IMR-90 (cell line): Measurements from ENCODE around the gene STK10. TPM values are rescaled to one million over a fixed set of nuclear protein-coding genes. Genes with fewer than 3 reads are reported as not detected.

Experiments used
- ATAC-seq: fragments of 200-7000 bp; cut with Tn5 transposase; 2 replicates; pipeline ENCODE4 v1.9.1; 2020; ENCODE audit warnings: low read depth, mild to moderate bottlenecking, moderate library complexity
- BruUV-seq: library from RNA; stranded (reverse); fragments of 400-500 nt; replicated peaks from 2 replicates; lab custom pipeline; 2021; lab: Mats Ljungman, UMichigan
- CTCF ChIA-PET: fragments of 300-600 bp; formaldehyde crosslinking; extraction: SDS; loops from one replicate; lab custom pipeline; 2021; ENCODE audit warnings: antibody characterized with exemption; lab: Yijun Ruan, JAX
- POLR2A ChIA-PET: fragments of 300-600 bp; sonication (Branson Sonifier 250); formaldehyde crosslinking; loops from one replicate; lab custom pipeline; 2022; ENCODE audit warnings: antibody characterized with exemption; ENCODE audit not compliant: unreplicated experiment; lab: Charles Lee
- DNase-seq: peaks from one replicate; pipeline ENCODE4 v3.0.0; 2013
- H2AFZ ChIP-seq: replicated peaks from 2 replicates; pipeline ENCODE3; 2013; ENCODE audit warnings: low read length, mild to moderate bottlenecking; ENCODE audit not compliant: poor library complexity
- H2AK5ac ChIP-seq: 2 replicates; pipeline ENCODE4 v1.6.1; 2013; ENCODE audit warnings: low read depth, low read length, inconsistent platforms
- H2AK9ac ChIP-seq: replicated peaks from 2 replicates; pipeline ENCODE3; 2013; ENCODE audit warnings: mild to moderate bottlenecking, low read depth, low read length, moderate library complexity; ENCODE audit not compliant: poor library complexity
- H2BK120ac ChIP-seq: 2 replicates; pipeline ENCODE4 v1.6.1; 2013; ENCODE audit warnings: low read depth, low read length, inconsistent platforms
- H2BK15ac ChIP-seq: 3 replicates; pipeline ENCODE4 v1.6.1; 2013; ENCODE audit warnings: low read depth, low read length, inconsistent platforms
- H2BK20ac ChIP-seq: 2 replicates; pipeline ENCODE4 v1.6.1; 2013; ENCODE audit warnings: low read depth, mild to moderate bottlenecking, inconsistent platforms, low read length, moderate library complexity
- H2BK5ac ChIP-seq: 2 replicates; pipeline ENCODE4 v1.6.1; 2013; ENCODE audit warnings: mild to moderate bottlenecking, low read depth, low read length, inconsistent platforms; ENCODE audit not compliant: poor library complexity, severe bottlenecking
- H3K14ac ChIP-seq: replicated peaks from 2 replicates; pipeline ENCODE4 v1.6.1; 2013; ENCODE audit warnings: low read depth, low read length, inconsistent platforms
- H3K18ac ChIP-seq: 2 replicates; pipeline ENCODE4 v1.6.1; 2013; ENCODE audit warnings: low read depth, low read length, control low read depth
- H3K23ac ChIP-seq: 2 replicates; pipeline ENCODE4 v1.6.1; 2013; ENCODE audit warnings: low read depth, low read length, inconsistent platforms
- H3K27ac ChIP-seq: 2 replicates; pipeline ENCODE4 v1.5.1; 2013; ENCODE audit warnings: mild to moderate bottlenecking, control low read depth, low read length; ENCODE audit not compliant: insufficient read depth
- H3K27me3 ChIP-seq: 2 replicates; pipeline ENCODE4 v1.6.1; 2013; ENCODE audit warnings: low read length; ENCODE audit not compliant: control insufficient read depth, insufficient read depth
- H3K36me3 ChIP-seq: 2 replicates; pipeline ENCODE4 v1.6.1; 2013; ENCODE audit warnings: low read length, mixed read lengths; ENCODE audit not compliant: control insufficient read depth, insufficient read depth
- H3K4ac ChIP-seq: 2 replicates; pipeline ENCODE4 v1.6.1; 2013; ENCODE audit warnings: low read depth, low read length, inconsistent platforms
- H3K4me1 ChIP-seq: 2 replicates; pipeline ENCODE4 v1.6.1; 2013; ENCODE audit warnings: low read length, mixed read lengths; ENCODE audit not compliant: control insufficient read depth, insufficient read depth
- H3K4me2 ChIP-seq: 2 replicates; pipeline ENCODE4 v1.6.1; 2013; ENCODE audit warnings: low read depth, mild to moderate bottlenecking, control low read depth, low read length, moderate library complexity
- H3K4me3 ChIP-seq: 2 replicates; pipeline ENCODE4 v1.5.1; 2013; ENCODE audit warnings: low read depth, mild to moderate bottlenecking, control low read depth, low read length, moderate library complexity; ENCODE audit not compliant: insufficient read depth
- H3K56ac ChIP-seq: 2 replicates; pipeline ENCODE4 v1.6.1; 2013; ENCODE audit warnings: low read length, inconsistent platforms; ENCODE audit not compliant: insufficient read depth; ENCODE audit errors: extremely low read depth
- H3K79me1 ChIP-seq, 2 experiments: 2 replicates each; pipeline ENCODE4 v1.6.1; 2013; ENCODE audit warnings: low read length in 2 of 2, inconsistent platforms in 1 of 2, low read depth in 1 of 2
- H3K9ac ChIP-seq: 2 replicates; pipeline ENCODE4 v1.6.1; 2013; ENCODE audit warnings: low read depth, low read length, control low read depth
- H3K9me1 ChIP-seq: 2 replicates; pipeline ENCODE4 v1.6.1; 2013; ENCODE audit warnings: low read length, inconsistent platforms; ENCODE audit not compliant: insufficient read depth
- H3K9me3 ChIP-seq: 2 replicates; pipeline ENCODE4 v1.6.1; 2013; ENCODE audit warnings: low read length; ENCODE audit not compliant: control insufficient read depth, insufficient read depth
- H4K20me1 ChIP-seq: 2 replicates; pipeline ENCODE4 v1.6.1; 2013; ENCODE audit warnings: low read length, inconsistent platforms; ENCODE audit not compliant: insufficient read depth
- H4K5ac ChIP-seq: 2 replicates; pipeline ENCODE4 v1.6.1; 2013; ENCODE audit warnings: mild to moderate bottlenecking, low read depth, low read length, control low read depth
- H4K8ac ChIP-seq, 2 experiments: 2 replicates each; pipeline ENCODE4 v1.6.1; 2013; ENCODE audit warnings: low read depth in 2 of 2, low read length in 2 of 2, control low read depth in 1 of 2, inconsistent platforms in 1 of 2
- H4K91ac ChIP-seq: 2 replicates; pipeline ENCODE4 v1.6.1; 2013; ENCODE audit warnings: low read depth, low read length, inconsistent platforms; ENCODE audit not compliant: insufficient read depth
- BHLHE40 ChIP-seq: fragments of 150-350 bp; IDR thresholded peaks from 2 replicates; pipeline ENCODE4 v1.6.1; 2016; ENCODE audit warnings: mild to moderate bottlenecking, low read depth, low read length
- CEBPB ChIP-seq: IDR thresholded peaks from 2 replicates; pipeline ENCODE4 v1.6.1; 2012; ENCODE audit warnings: low read depth, low read length, improper control_type of control experiment
- CTCF ChIP-seq: conservative IDR thresholded peaks from 2 replicates; pipeline ENCODE4 v1.5.1; 2012; ENCODE audit warnings: mild to moderate bottlenecking, low read depth, low read length, improper control_type of control experiment
- FOS ChIP-seq: fragments of 150-350 bp; IDR thresholded peaks from 2 replicates; pipeline ENCODE4 v1.6.1; 2016; ENCODE audit warnings: low read depth, low read length
- MXI1 ChIP-seq: IDR thresholded peaks from 2 replicates; pipeline ENCODE4 v1.6.1; 2012; ENCODE audit warnings: low read depth, mild to moderate bottlenecking, low read length, moderate library complexity, borderline replicate concordance
- RAD21 ChIP-seq: IDR thresholded peaks from 2 replicates; pipeline ENCODE4 v1.6.1; 2012; ENCODE audit warnings: low read length, improper control_type of control experiment
- WGBS, 2 experiments: methylation state at CpG; one replicate each; pipeline versions ENCODE4 v1.1.5 to v1.1.7; 2013; ENCODE audit warnings: missing lambda C conversion rate in 2 of 2; ENCODE audit not compliant: insufficient read length in 1 of 2; ENCODE audit errors: extremely low coverage in 2 of 2; 5-methylcytosine and 5-hydroxymethylcytosine counted together
- dilution Hi-C: fragments of 300-500 bp; cut with HindIII; formaldehyde crosslinking; loops from one replicate; pipeline ENCODE4 v1.14.3; 2018; ENCODE audit warnings: low sequenced_read_pairs; ENCODE audit not compliant: unreplicated experiment
- in situ Hi-C: fragments of 300-500 bp; cut with MboI; formaldehyde crosslinking; loops from 3 replicates; pipeline ENCODE4 v1.14.3; 2019; ENCODE audit warnings: low sequenced_read_pairs, inconsistent platforms, mixed read lengths
- intact Hi-C: fragments of 100-400 bp; cut with micrococcal nuclease; formaldehyde crosslinking; loops from 2 replicates; pipeline ENCODE4 v1.10.0; 2022
- polyA plus RNA-seq, 3 experiments: library from polyadenylated mRNA; depleted of rRNA; stranded (reverse); fragments of >200 nt; gene quantifications; 2 replicates each; pipeline ENCODE4 v1.2.3, GENCODE V29; 2012; ENCODE audit warnings: low replicate concordance in 1 of 3
- total RNA-seq: library from RNA; depleted of rRNA; stranded (reverse); fragments of >200 nt; gene quantifications from 2 replicates; pipeline ENCODE4 v1.2.3, GENCODE V29; 2012

Gene STK10
- total and polyA plus RNA-seq, 2 of the 4 experiments (the other 2 are of a cell fraction), result 15.4 to 18.5 TPM

- Histone ChIP-seq H4K91ac (peak overlapping the region; percentile 68), H2AFZ (peak overlapping the region; percentile 100), H3K79me1 (peaks cover 7 to 63% of the 10 kb centered on the region in 2 experiments), H2AK9ac (peak overlapping the region; percentile 98), H4K20me1 (peaks cover 52% of the 10 kb centered on the region), H3K4me3 (peak overlapping the region; percentile 77), H3K27ac (peak overlapping the region; percentile 98), H3K27me3 (no peaks in the 10 kb centered on the region), H3K9ac (peak overlapping the region; percentile 98), H2AK5ac (peak overlapping the region; percentile 89), H3K18ac (peak overlapping the region; percentile 11; the same call in 1 of the 2 replicates), H3K4me1 (0 out of 2 replicates have a peak, but pooled peaks cover 4% of the 10 kb centered on the region), H2BK5ac (peak overlapping the region; percentile 99), H3K4ac (peak overlapping the region; percentile 59), H3K56ac (peak overlapping the region; percentile 73), H3K4me2 (peak overlapping the region; percentile 98), H3K9me1 (peaks cover 11% of the 10 kb centered on the region; the same call in 1 of the 2 replicates), H2BK15ac (no peak overlapping the region), H3K9me3 (no peaks in the 10 kb centered on the region), H2BK20ac (no peak overlapping the region), H3K23ac (peak overlapping the region; percentile 79), H4K8ac (peak overlapping the region; percentile 74 to 92), H2BK120ac (0 out of 2 replicates have a peak overlapping the region, but pooled peaks have one; percentile 39), H4K5ac (peak overlapping the region; percentile 39), H3K36me3 (no peaks in the 10 kb centered on the region), H3K14ac (peak overlapping the region; percentile 91)
- 0% methylated on average over 2 of the region's 34 CpGs; no CpG with 5 or more reads in 1 of the 2 experiments for WGBS, 2 experiments
- BruUV-seq, result no TSS peak
- ChIA-PET CTCF (interaction anchor here (0.6 to 3.4 kb wide), 5 partner anchors 14 to 342 kb away, joined by 3 to 18 read pairs (median 3); no protein-coding TSS in a partner anchor), POLR2A (interaction anchor here (1.5 kb wide), 1 partner anchor 9 kb away, joined by 13 read pairs; no protein-coding TSS in a partner anchor)
- in situ Hi-C loops (no loop called here), dilution Hi-C loops (no loop called here), intact Hi-C loops (loop anchor here (2.0 to 5.0 kb wide), 2 partner anchors 93 to 181 kb away; partner anchors contain the start of gene STK10)
- DNase-seq (no peak), ATAC-seq (peak; percentile 3)
- no peak for TF ChIP-seq BHLHE40
- no peak for TF ChIP-seq CEBPB
- no peak for TF ChIP-seq FOS
- no peak for TF ChIP-seq CTCF
- no peak for TF ChIP-seq RAD21
- TF ChIP-seq MXI1, result no peak
Measured at GRCh38 chr5:172005708-172006320, 182.2 kb downstream of the STK10 start.
